HepG2 (cell line): ENCODE measurements around the gene CYP2W1. TPM values are rescaled to one million over a fixed set of nuclear protein-coding genes. Genes with fewer than 3 reads are reported as not detected.
A peak's percentile ranks its signal among the peaks of the same experiment; 100 is the strongest.

Experiments
- CBX1 ChIP-seq: IDR thresholded peaks from one replicate; pipeline ENCODE4 v1.6.1; 2016; ENCODE audit warnings: antibody characterized with exemption, low read depth
- CEBPZ ChIP-seq: IDR thresholded peaks from 2 replicates; pipeline ENCODE4 v1.6.1; 2012; ENCODE audit warnings: low read length, improper control_type of control experiment
- FOSL2 ChIP-seq: sonication (generic); formaldehyde crosslinking; IDR thresholded peaks from 2 replicates; pipeline ENCODE4 v1.4.0; 2020; ENCODE audit warnings: missing genetic modification reagents
- HNF4A ChIP-seq: sonication (generic); formaldehyde crosslinking; IDR thresholded peaks from 2 replicates; pipeline ENCODE4 v1.4.0; 2020; ENCODE audit warnings: missing genetic modification reagents
- IRF9 ChIP-seq: sonication (generic); formaldehyde crosslinking; IDR thresholded peaks from 2 replicates; pipeline ENCODE4 v1.8.0; 2022; ENCODE audit warnings: missing genetic modification reagents, mild to moderate bottlenecking, borderline replicate concordance
- NFKB2 ChIP-seq: sonication (generic); formaldehyde crosslinking; IDR thresholded peaks from 2 replicates; pipeline ENCODE4 v1.4.0; 2020; ENCODE audit warnings: missing genetic modification reagents, borderline replicate concordance
- NR1H2 ChIP-seq: sonication (generic); formaldehyde crosslinking; IDR thresholded peaks from 2 replicates; pipeline ENCODE4 v1.8.1; 2022; ENCODE audit warnings: low read depth, missing genetic modification reagents, borderline replicate concordance
- POGK ChIP-seq: sonication (generic); formaldehyde crosslinking; conservative IDR thresholded peaks from 2 replicates; pipeline ENCODE4 v1.8.0; 2022; ENCODE audit warnings: mild to moderate bottlenecking, moderate library complexity, missing genetic modification reagents
- PPARG ChIP-seq: conservative IDR thresholded peaks from 2 replicates; pipeline ENCODE4 v1.6.1; 2016; ENCODE audit warnings: missing biosample characterization, missing genetic modification reagents
- SALL2 ChIP-seq: sonication (generic); formaldehyde crosslinking; IDR thresholded peaks from 2 replicates; pipeline ENCODE4 v1.8.1; 2023; ENCODE audit warnings: mild to moderate bottlenecking, missing genetic modification reagents, inconsistent platforms
- SOX13 ChIP-seq, 3 experiments: fragments of 450-650 bp in 1 of 3; sonication (generic) in 1 of 3; formaldehyde crosslinking in 1 of 3; IDR thresholded peaks in 2 of 3; conservative IDR thresholded peaks in 1 of 3; 2 replicates each; pipeline versions ENCODE4 v1.5.0 to v1.6.1; 2016 to 2020; ENCODE audit warnings: antibody characterized with exemption in 1 of 3, mild to moderate bottlenecking in 1 of 3, missing compliant biosample characterization in 1 of 3, missing genetic modification reagents in 1 of 3, moderate library complexity in 1 of 3
- ZHX1 ChIP-seq: sonication (generic); formaldehyde crosslinking; IDR thresholded peaks from 2 replicates; pipeline ENCODE4 v1.8.1; 2022; ENCODE audit warnings: low read depth, mild to moderate bottlenecking, missing genetic modification reagents
- ZKSCAN8 ChIP-seq: IDR thresholded peaks from 2 replicates; pipeline ENCODE4 v1.6.1; 2016; ENCODE audit warnings: borderline replicate concordance, missing genetic modification reagents, missing compliant biosample characterization
- ZNF17 ChIP-seq: sonication (generic); formaldehyde crosslinking; IDR thresholded peaks from 2 replicates; pipeline ENCODE4 v1.5.0; 2020; ENCODE audit warnings: mild to moderate bottlenecking, missing genetic modification reagents
- ZNF335 ChIP-seq: sonication (generic); formaldehyde crosslinking; IDR thresholded peaks from 2 replicates; pipeline ENCODE4 v1.4.0; 2020; ENCODE audit warnings: missing genetic modification reagents
- ZNF354B ChIP-seq: sonication (generic); formaldehyde crosslinking; IDR thresholded peaks from 2 replicates; pipeline ENCODE4 v1.8.0; 2022; ENCODE audit warnings: mild to moderate bottlenecking, missing genetic modification reagents
- ZNF772 ChIP-seq: sonication (generic); formaldehyde crosslinking; IDR thresholded peaks from 2 replicates; pipeline ENCODE4 v1.5.0; 2020; ENCODE audit warnings: mild to moderate bottlenecking, missing genetic modification reagents
- ZSCAN30 ChIP-seq: sonication (generic); formaldehyde crosslinking; IDR thresholded peaks from 2 replicates; pipeline ENCODE4 v1.5.0; 2020; ENCODE audit warnings: mild to moderate bottlenecking, missing genetic modification reagents
- polyA plus RNA-seq, 8 experiments: library from polyadenylated mRNA; depleted of rRNA in 3 of 8; stranded (reverse) in 7 of 8; unstranded in 1 of 8; fragments of >200 nt; fragmentation: Illumina TruSeq in 4 of 8; extraction: Trizol in 4 of 8; gene quantifications; 2 replicates each; pipeline versions ENCODE4 v1.2.1 to v1.2.3, GENCODE V29; 2011 to 2016; ENCODE audit warnings: low read depth in 4 of 8, missing spikeins in 1 of 8, mixed read lengths in 1 of 8; ENCODE audit not compliant: insufficient read depth in 1 of 8
- total RNA-seq, 5 experiments: library from RNA; depleted of rRNA; stranded (reverse); fragments of >200 nt; fragmentation: Illumina TruSeq; extraction: Trizol; gene quantifications; 2 replicates each; pipeline ENCODE4 v1.2.3, GENCODE V29; 2016; ENCODE audit warnings: low read depth in 1 of 5

CYP2W1 gene
- total and polyA plus RNA-seq, 2 of the 13 experiments (the other 11 are each of a cell fraction or from before 2014, with no cell fraction given), result 19.5 to 31.7 TPM

- TF ChIP-seq CEBPZ (no peak), ZNF772 (peak; percentile 62), ZHX1 (CRISPR knock-in tag) (peak; percentile 44; the same call in 1 of the 2 replicates), NR1H2 (no peak), ZNF354B (CRISPR knock-in tag) (no peak), SALL2 (CRISPR knock-in tag) (0 out of 2 replicates have a peak, but pooled peaks have one; percentile 36), SOX13 (IDR thresholded peaks at IDR 0.05) (no peak), SOX13 (CRISPR knock-in tag; conservative IDR thresholded peaks at IDR 0.05 in 1 of 2, IDR thresholded peaks at IDR 0.05 in 1 of 2) (peak in 1 of 2 experiments; percentile 36; a peak in 2 of 4 replicates), CBX1 (no peak), POGK (CRISPR knock-in tag) (peak; percentile 77), PPARG (CRISPR knock-in tag) (no peak), HNF4A (CRISPR knock-in tag) (0 out of 2 replicates have a peak, but pooled peaks have one; percentile 26), ZKSCAN8 (no peak), FOSL2 (CRISPR knock-in tag) (peak; percentile 68), IRF9 (CRISPR knock-in tag) (peak; percentile 26; the same call in 1 of the 2 replicates), ZNF17 (CRISPR knock-in tag) (no peak), ZSCAN30 (CRISPR knock-in tag) (peak; percentile 87; the same call in 1 of the 2 replicates), NFKB2 (CRISPR knock-in tag) (peak; percentile 63; the same call in 1 of the 2 replicates), ZNF335 (CRISPR knock-in tag) (0 out of 2 replicates have a peak, but pooled peaks have one; percentile 46)
Observed at GRCh38 chr7:974820-975681, 7.9 kb upstream of the CYP2W1 start, which contains the start of gene COX19 (continued).
